Glutamatergic neuron (in vitro differentiated cells): ENCODE results near the gene RALGAPB. TPM values are rescaled to one million over a fixed set of nuclear protein-coding genes. Genes with fewer than 3 reads are reported as not detected.

Experiments
- DNase-seq: peaks from one replicate; pipeline ENCODE4 v3.0.0; 2022
- H3K27ac Mint-ChIP-seq: one replicate; pipeline ENCODE4 v1.8.0; 2020; ENCODE audit warnings: mild to moderate bottlenecking, mixed read lengths, inconsistent platforms; ENCODE audit not compliant: unreplicated experiment
- H3K27me3 Mint-ChIP-seq: one replicate; pipeline ENCODE4 v1.8.0; 2020; ENCODE audit warnings: mild to moderate bottlenecking, moderate library complexity, mixed read lengths, inconsistent platforms; ENCODE audit not compliant: unreplicated experiment
- H3K36me3 Mint-ChIP-seq: one replicate; pipeline ENCODE4 v1.8.0; 2020; ENCODE audit warnings: mild to moderate bottlenecking, mixed read lengths, inconsistent platforms; ENCODE audit not compliant: unreplicated experiment
- H3K4me1 Mint-ChIP-seq: one replicate; pipeline ENCODE4 v1.8.0; 2020; ENCODE audit warnings: mild to moderate bottlenecking, low read depth, mixed read lengths, inconsistent platforms; ENCODE audit not compliant: unreplicated experiment
- H3K4me3 Mint-ChIP-seq: one replicate; pipeline ENCODE4 v1.8.0; 2020; ENCODE audit warnings: mild to moderate bottlenecking, mixed read lengths, inconsistent platforms; ENCODE audit not compliant: unreplicated experiment
- H3K9me3 Mint-ChIP-seq: one replicate; pipeline ENCODE4 v1.8.0; 2020; ENCODE audit warnings: mild to moderate bottlenecking, moderate library complexity, mixed read lengths, inconsistent platforms; ENCODE audit not compliant: unreplicated experiment
- total RNA-seq: library from RNA; stranded (reverse); fragmentation: NEBNext Ultra II Directional; extraction: Animal tissue kit (Norgen Biotek cat#: 25700); gene quantifications from one replicate; pipeline ENCODE4 v1.2.1, GENCODE V29; 2021; ENCODE audit not compliant: unreplicated experiment
- TF ChIP-seq, protein P1 (sequence below): fragments of 200-600 bp; sonication (generic); IDR thresholded peaks from one replicate; pipeline ENCODE4 v1.5.0; 2021; ENCODE audit not compliant: partially characterized antibody, unreplicated experiment

RALGAPB gene
- total RNA-seq, 1 donor from 2014 or later: 54.6 TPM

DNA sequence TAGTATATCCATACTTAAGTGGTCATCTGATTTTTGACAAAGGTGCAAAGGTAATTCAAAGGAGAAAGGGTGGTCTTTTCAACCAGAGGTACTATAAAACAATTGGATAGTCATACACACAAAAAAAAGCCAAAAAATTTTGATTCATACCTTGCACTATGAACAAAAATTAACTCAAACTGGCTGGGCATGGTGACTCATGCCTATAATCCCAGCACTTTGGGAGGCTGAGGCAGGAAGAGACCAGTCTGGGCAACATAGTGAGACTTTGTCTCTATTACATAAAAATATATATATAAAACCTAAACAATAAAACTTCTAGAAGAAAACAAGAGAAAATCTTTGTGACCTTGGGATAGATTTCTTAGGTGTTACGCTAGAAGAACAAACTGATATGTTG is 64.5 kb downstream of the RALGAPB start:
- Mint-ChIP-seq H3K9me3 (no peaks in the 10 kb centered on the region), H3K4me1 (no peaks in the 10 kb centered on the region), H3K36me3 (no peaks in the 10 kb centered on the region), H3K4me3 (no peak overlapping the region), H3K27ac (no peak overlapping the region), H3K27me3 (no peaks in the 10 kb centered on the region)
- DNase-seq: no peak
- TF ChIP-seq, protein P1, sequence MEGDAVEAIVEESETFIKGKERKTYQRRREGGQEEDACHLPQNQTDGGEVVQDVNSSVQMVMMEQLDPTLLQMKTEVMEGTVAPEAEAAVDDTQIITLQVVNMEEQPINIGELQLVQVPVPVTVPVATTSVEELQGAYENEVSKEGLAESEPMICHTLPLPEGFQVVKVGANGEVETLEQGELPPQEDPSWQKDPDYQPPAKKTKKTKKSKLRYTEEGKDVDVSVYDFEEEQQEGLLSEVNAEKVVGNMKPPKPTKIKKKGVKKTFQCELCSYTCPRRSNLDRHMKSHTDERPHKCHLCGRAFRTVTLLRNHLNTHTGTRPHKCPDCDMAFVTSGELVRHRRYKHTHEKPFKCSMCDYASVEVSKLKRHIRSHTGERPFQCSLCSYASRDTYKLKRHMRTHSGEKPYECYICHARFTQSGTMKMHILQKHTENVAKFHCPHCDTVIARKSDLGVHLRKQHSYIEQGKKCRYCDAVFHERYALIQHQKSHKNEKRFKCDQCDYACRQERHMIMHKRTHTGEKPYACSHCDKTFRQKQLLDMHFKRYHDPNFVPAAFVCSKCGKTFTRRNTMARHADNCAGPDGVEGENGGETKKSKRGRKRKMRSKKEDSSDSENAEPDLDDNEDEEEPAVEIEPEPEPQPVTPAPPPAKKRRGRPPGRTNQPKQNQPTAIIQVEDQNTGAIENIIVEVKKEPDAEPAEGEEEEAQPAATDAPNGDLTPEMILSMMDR: no peak

- no peak for DNase-seq
- Mint-ChIP-seq H3K9me3 (no peaks in the 10 kb centered on the region), H3K4me3 (no peak overlapping the region), H3K27ac (no peak overlapping the region), H3K4me1 (no peaks in the 10 kb centered on the region), H3K27me3 (no peaks in the 10 kb centered on the region), H3K36me3 (no peaks in the 10 kb centered on the region)
- TF ChIP-seq, protein P1: no peak
Measured at GRCh38 chr20:38538789-38539188, 66.1 kb downstream of the RALGAPB start.

DNA sequence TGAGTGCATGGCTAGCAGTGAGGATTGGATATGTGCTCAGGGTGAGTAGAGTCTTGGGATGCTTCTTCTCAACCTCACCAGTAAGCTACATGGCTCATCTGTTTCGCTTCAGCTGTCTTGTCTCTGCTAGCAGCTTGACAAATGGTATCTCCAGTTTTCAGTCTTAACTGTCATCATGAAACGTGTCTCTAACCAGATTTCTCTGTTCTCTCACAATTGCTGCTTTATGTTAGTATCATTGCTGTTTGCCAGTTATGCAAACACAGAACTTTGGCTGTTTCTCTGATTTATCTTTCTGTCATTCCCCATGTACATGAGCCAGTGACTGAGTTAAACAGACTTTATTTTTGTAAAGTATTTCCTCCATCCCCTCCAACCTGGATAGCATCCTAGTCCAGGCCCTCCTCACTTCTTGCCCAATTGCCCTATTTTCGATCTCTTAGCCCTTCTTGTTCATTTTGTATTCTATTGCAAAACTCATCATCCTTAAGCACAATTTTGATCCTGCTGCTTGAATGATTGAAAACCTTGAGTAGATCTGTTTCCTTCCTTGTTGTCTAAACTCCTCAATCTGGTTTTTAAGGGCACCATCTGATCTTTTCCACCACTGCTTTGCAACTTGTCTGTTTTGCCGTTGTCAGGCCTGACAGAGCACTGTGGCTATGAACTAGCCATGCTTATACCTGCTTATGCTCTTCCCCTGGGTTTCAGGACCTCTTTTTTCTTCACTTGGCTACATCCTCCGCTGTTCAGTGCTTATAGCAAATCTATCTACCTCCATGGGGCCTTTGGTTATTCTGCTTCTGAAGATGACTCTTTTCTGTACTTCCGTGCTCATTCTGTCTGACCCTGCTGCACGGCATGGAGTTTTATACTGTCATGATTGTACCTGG is 70.6 kb downstream of the RALGAPB start:
- H3K9me3 Mint-ChIP-seq: no peaks in the 10 kb centered on the region
- no peak overlapping the region for H3K27ac Mint-ChIP-seq
- no peaks in the 10 kb centered on the region for H3K4me1 Mint-ChIP-seq
- TF ChIP-seq, protein P1: no peak
- no peak for DNase-seq
- H3K27me3 Mint-ChIP-seq: no peaks in the 10 kb centered on the region
- H3K36me3 Mint-ChIP-seq: no peaks in the 10 kb centered on the region
- no peak overlapping the region for H3K4me3 Mint-ChIP-seq

DNA sequence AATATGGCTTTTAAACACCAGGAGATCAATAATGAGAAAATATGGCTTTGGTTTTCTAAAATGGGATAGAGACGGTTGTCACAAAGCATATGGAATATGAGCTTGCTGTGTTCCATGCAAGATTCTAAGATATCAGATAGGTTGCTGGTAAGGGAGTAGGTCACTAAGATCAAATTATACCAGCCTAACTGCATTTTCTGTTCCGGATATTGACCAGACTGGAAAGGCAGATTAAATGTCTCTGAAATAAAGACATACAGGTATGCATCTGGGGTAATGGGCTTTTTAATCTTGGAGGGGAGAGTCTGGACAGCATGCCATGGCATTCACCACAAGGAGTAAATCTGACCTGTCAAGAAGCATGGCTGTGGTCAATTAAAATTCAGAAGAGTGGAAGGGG is 73.1 kb downstream of the RALGAPB start:
- TF ChIP-seq, protein P1: no peak
- H3K4me3 Mint-ChIP-seq: no peak overlapping the region
- no peak overlapping the region for H3K27ac Mint-ChIP-seq
- no peak for DNase-seq
- H3K27me3 Mint-ChIP-seq: no peaks in the 10 kb centered on the region
- no peaks in the 10 kb centered on the region for H3K36me3 Mint-ChIP-seq
- H3K4me1 Mint-ChIP-seq: no peaks in the 10 kb centered on the region
- no peaks in the 10 kb centered on the region for H3K9me3 Mint-ChIP-seq
